K562 (cell line): Measurements from ENCODE around the gene APOM. TPM values are rescaled to one million over a fixed set of nuclear protein-coding genes. Genes with fewer than 3 reads are reported as not detected.
A peak's percentile ranks its signal among the peaks of the same experiment; 100 is the strongest.

Source experiments
- MYNN ChIP-seq, 2 experiments: sonication (generic); formaldehyde crosslinking in 1 of 2; IDR thresholded peaks; 2 replicates each; pipeline versions ENCODE4 v1.5.0 to v1.6.1; 2016 to 2020; ENCODE audit warnings: antibody characterized with exemption in 1 of 2, missing genetic modification reagents in 1 of 2
- PHB ChIP-seq: fragments of 250-450 bp; sonication (Bioruptor Pico); IDR thresholded peaks from 2 replicates; pipeline ENCODE4 v1.5.0; 2021
- SMARCC2 ChIP-seq: fragments of 450-650 bp; IDR thresholded peaks from 2 replicates; pipeline ENCODE4 v1.6.1; 2017; ENCODE audit warnings: antibody characterized with exemption, moderate library complexity, mild to moderate bottlenecking, low read depth
- SREBF1 ChIP-seq: fragments of 150-350 bp; IDR thresholded peaks from 2 replicates; pipeline ENCODE4 v1.6.1; 2014; ENCODE audit warnings: antibody characterized with exemption, low read depth, low read length, borderline replicate concordance
- TCFL5 ChIP-seq: fragments of 250-450 bp; sonication (Bioruptor Pico); conservative IDR thresholded peaks from 2 replicates; pipeline ENCODE4 v1.6.1; 2021; ENCODE audit warnings: mild to moderate bottlenecking, moderate library complexity, matching md5 sums
- XRCC4 ChIP-seq: IDR thresholded peaks from one replicate; pipeline ENCODE4 v1.6.1; 2011; ENCODE audit not compliant: insufficient read depth, insufficient read length; ENCODE audit errors: extremely low read depth
- ZNF3 ChIP-seq: fragments of 250-450 bp; sonication (Bioruptor Pico); IDR thresholded peaks from 2 replicates; pipeline ENCODE4 v1.5.0; 2021; ENCODE audit warnings: mild to moderate bottlenecking, moderate library complexity
- ZNF561 ChIP-seq: fragments of 450-650 bp; formaldehyde crosslinking; conservative IDR thresholded peaks from 2 replicates; pipeline ENCODE4 v1.4.0; 2020; ENCODE audit warnings: mild to moderate bottlenecking, moderate library complexity
- ZNF586 ChIP-seq: fragments of 450-650 bp; formaldehyde crosslinking; conservative IDR thresholded peaks from 2 replicates; pipeline ENCODE4 v1.4.0; 2020; ENCODE audit warnings: mild to moderate bottlenecking, moderate library complexity
- ZNF668 ChIP-seq: fragments of 250-450 bp; sonication (Bioruptor Pico); IDR thresholded peaks from 2 replicates; pipeline ENCODE4 v1.8.0; 2022; ENCODE audit warnings: mild to moderate bottlenecking, inconsistent platforms
- polyA plus RNA-seq, 8 experiments: library from polyadenylated mRNA; depleted of rRNA in 4 of 8; stranded (reverse) in 5 of 8; unstranded in 3 of 8; fragments of >200 nt; fragmentation: Nextera tagmentation in 2 of 8; fragmentation: Illumina TruSeq in 1 of 8; extraction: Ambion mirVana in 2 of 8; extraction: Trizol in 1 of 8; gene quantifications; 2 replicates each; pipeline versions ENCODE4 v1.2.1 to v1.2.3, GENCODE V29; 2011 to 2014; ENCODE audit warnings: inconsistent platforms in 1 of 8, missing spikeins in 1 of 8
- total RNA-seq, 7 experiments: library from RNA; depleted of rRNA in 6 of 7; stranded (reverse); fragments of >200 nt in 6 of 7; fragmentation: Illumina TruSeq in 2 of 7; extraction: Trizol in 2 of 7; gene quantifications; 2 replicates each; pipeline versions ENCODE4 v1.2.1 to v1.2.3, GENCODE V29; 2011 to 2021; ENCODE audit warnings: low replicate concordance in 1 of 7
- TF ChIP-seq, protein P1 (sequence below): sonication (generic); formaldehyde crosslinking; IDR thresholded peaks from 2 replicates; pipeline ENCODE4 v1.8.1; 2023; ENCODE audit warnings: mild to moderate bottlenecking, missing genetic modification reagents
- TF ChIP-seq, protein P2 (sequence below): fragments of 250-450 bp; sonication (Bioruptor Pico); IDR thresholded peaks from 2 replicates; pipeline ENCODE4 v1.8.0; 2022; ENCODE audit warnings: inconsistent platforms
- TF ChIP-seq, protein P3 (sequence below): sonication (generic); formaldehyde crosslinking; IDR thresholded peaks from 2 replicates; pipeline ENCODE4 v1.8.0; 2023; ENCODE audit warnings: missing genetic modification reagents, mild to moderate bottlenecking, borderline replicate concordance

The APOM gene
- total and polyA plus RNA-seq, 9 of the 15 experiments (the other 6 are each of a cell fraction or from before 2014, with no cell fraction given), result 5.7 to 24.3 (median 10.4) TPM

DNA sequence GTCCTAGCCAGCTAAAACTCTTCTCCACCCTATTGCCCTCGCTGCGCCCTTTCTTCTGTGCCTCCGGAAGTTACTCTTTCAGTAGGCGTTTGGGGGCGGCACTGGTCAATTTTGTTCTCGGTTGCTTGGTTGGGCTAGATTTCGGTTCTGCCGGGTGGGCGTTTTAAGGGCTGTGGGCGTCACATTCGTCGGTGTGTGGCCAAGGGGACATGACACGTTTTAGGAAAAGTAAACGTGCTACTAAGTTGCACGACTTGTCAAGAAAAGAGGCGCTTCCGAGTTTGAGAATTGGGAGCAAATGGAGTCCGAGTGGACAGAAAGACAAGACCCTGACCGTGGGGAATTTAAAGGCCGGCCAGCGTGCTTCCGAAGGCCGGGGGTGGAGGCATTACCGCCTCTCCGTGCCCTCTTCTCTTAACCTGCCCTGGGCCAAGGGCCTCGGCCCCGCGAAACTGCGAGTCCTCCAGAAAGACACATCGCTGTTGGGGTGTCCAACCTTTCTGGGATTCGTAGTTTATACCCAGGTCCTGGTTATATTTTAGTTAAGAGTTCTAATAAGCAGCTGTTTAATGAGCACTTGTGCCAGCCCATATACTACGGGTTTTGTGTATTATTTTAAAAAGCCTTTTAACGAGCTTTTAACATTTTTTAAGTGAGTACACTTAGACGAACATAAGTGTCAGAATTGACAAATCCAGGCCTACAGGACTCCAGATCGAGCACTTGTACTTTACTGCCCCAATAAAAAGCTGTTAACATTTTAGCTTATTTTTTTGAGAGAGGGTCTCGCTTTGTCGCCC is 2.6 kb upstream of the APOM start (continued):
- TF ChIP-seq, protein P1, sequence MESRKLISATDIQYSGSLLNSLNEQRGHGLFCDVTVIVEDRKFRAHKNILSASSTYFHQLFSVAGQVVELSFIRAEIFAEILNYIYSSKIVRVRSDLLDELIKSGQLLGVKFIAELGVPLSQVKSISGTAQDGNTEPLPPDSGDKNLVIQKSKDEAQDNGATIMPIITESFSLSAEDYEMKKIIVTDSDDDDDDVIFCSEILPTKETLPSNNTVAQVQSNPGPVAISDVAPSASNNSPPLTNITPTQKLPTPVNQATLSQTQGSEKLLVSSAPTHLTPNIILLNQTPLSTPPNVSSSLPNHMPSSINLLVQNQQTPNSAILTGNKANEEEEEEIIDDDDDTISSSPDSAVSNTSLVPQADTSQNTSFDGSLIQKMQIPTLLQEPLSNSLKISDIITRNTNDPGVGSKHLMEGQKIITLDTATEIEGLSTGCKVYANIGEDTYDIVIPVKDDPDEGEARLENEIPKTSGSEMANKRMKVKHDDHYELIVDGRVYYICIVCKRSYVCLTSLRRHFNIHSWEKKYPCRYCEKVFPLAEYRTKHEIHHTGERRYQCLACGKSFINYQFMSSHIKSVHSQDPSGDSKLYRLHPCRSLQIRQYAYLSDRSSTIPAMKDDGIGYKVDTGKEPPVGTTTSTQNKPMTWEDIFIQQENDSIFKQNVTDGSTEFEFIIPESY (CRISPR knock-in tag), result no peak
- TF ChIP-seq SREBF1 (no peak), PHB (CRISPR knock-in tag) (peak; percentile 56; the same call in 1 of the 2 replicates), XRCC4 (no peak), ZNF3 (CRISPR knock-in tag) (peak; percentile 41; the same call in 1 of the 2 replicates), TCFL5 (CRISPR knock-in tag) (no peak), SMARCC2 (peak; percentile 70), ZNF668 (CRISPR knock-in tag) (peak; percentile 38; the same call in 1 of the 2 replicates), ZNF586 (0 out of 2 replicates have a peak, but pooled peaks have one; percentile 65), ZNF561 (0 out of 2 replicates have a peak, but pooled peaks have one; percentile 57), MYNN (IDR thresholded peaks at IDR 0.05) (no peak; the same call in 1 of the 2 replicates), MYNN (CRISPR knock-in tag; IDR thresholded peaks at IDR 0.05) (no peak)
- TF ChIP-seq, protein P2, sequence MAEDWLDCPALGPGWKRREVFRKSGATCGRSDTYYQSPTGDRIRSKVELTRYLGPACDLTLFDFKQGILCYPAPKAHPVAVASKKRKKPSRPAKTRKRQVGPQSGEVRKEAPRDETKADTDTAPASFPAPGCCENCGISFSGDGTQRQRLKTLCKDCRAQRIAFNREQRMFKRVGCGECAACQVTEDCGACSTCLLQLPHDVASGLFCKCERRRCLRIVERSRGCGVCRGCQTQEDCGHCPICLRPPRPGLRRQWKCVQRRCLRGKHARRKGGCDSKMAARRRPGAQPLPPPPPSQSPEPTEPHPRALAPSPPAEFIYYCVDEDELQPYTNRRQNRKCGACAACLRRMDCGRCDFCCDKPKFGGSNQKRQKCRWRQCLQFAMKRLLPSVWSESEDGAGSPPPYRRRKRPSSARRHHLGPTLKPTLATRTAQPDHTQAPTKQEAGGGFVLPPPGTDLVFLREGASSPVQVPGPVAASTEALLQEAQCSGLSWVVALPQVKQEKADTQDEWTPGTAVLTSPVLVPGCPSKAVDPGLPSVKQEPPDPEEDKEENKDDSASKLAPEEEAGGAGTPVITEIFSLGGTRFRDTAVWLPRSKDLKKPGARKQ, result 0 out of 2 replicates have a peak, but pooled peaks have one; percentile 71
- TF ChIP-seq, protein P3, sequence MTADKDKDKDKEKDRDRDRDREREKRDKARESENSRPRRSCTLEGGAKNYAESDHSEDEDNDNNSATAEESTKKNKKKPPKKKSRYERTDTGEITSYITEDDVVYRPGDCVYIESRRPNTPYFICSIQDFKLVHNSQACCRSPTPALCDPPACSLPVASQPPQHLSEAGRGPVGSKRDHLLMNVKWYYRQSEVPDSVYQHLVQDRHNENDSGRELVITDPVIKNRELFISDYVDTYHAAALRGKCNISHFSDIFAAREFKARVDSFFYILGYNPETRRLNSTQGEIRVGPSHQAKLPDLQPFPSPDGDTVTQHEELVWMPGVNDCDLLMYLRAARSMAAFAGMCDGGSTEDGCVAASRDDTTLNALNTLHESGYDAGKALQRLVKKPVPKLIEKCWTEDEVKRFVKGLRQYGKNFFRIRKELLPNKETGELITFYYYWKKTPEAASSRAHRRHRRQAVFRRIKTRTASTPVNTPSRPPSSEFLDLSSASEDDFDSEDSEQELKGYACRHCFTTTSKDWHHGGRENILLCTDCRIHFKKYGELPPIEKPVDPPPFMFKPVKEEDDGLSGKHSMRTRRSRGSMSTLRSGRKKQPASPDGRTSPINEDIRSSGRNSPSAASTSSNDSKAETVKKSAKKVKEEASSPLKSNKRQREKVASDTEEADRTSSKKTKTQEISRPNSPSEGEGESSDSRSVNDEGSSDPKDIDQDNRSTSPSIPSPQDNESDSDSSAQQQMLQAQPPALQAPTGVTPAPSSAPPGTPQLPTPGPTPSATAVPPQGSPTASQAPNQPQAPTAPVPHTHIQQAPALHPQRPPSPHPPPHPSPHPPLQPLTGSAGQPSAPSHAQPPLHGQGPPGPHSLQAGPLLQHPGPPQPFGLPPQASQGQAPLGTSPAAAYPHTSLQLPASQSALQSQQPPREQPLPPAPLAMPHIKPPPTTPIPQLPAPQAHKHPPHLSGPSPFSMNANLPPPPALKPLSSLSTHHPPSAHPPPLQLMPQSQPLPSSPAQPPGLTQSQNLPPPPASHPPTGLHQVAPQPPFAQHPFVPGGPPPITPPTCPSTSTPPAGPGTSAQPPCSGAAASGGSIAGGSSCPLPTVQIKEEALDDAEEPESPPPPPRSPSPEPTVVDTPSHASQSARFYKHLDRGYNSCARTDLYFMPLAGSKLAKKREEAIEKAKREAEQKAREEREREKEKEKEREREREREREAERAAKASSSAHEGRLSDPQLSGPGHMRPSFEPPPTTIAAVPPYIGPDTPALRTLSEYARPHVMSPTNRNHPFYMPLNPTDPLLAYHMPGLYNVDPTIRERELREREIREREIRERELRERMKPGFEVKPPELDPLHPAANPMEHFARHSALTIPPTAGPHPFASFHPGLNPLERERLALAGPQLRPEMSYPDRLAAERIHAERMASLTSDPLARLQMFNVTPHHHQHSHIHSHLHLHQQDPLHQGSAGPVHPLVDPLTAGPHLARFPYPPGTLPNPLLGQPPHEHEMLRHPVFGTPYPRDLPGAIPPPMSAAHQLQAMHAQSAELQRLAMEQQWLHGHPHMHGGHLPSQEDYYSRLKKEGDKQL (CRISPR knock-in tag), result no peak
